ENCODE results near the gene SPATC1L. TPM values are rescaled to one million over a fixed set of nuclear protein-coding genes. Genes with fewer than 3 reads are reported as not detected.

SPATC1L gene
- total and polyA plus RNA-seq, 2 of the 8 experiments (the other 6 are each of a cell fraction or from before 2014, with no cell fraction given), result 24.9 to 50.0 TPM

GRCh38 chr21:46135782-46136395, 48.4 kb downstream of the SPATC1L start (continued):
- TF ChIP-seq CHD7 (IDR thresholded peaks at IDR 0.05; ENCODE audit: insufficient replicate concordance, low read length), result no peak
- TF ChIP-seq CTBP2 (IDR thresholded peaks at IDR 0.05; ENCODE audit: borderline replicate concordance, insufficient read depth, insufficient read length, low read length), result no peak
- TF ChIP-seq HDAC6 (IDR thresholded peaks at IDR 0.05; ENCODE audit: low read depth, low read length), result no peak
- no peak for TF ChIP-seq CEBPB (IDR thresholded peaks at IDR 0.05; ENCODE audit: low read depth, low read length)
- TF ChIP-seq CBX8 (IDR thresholded peaks at IDR 0.05; ENCODE audit: borderline replicate concordance, low read depth, low read length), result no peak
- no peak for TF ChIP-seq SUZ12 (IDR thresholded peaks at IDR 0.05; ENCODE audit: low read length)
- TF ChIP-seq SP2 (IDR thresholded peaks at IDR 0.05; ENCODE audit: low read length), result no peak
- no peak for TF ChIP-seq CTCF (IDR thresholded peaks at IDR 0.05; ENCODE audit: control extremely low read depth in 1 of 3, insufficient read depth in 1 of 3, low read depth in 1 of 3, low read length in 3 of 3)
